Stomach (tissue), 9 donors: Measurements from ENCODE around the gene ASCC3. TPM values are rescaled to one million over a fixed set of nuclear protein-coding genes. Genes with fewer than 3 reads are reported as not detected.
"Not testable (repeated sequence)": the region's sequence is repeated elsewhere in the genome, so short reads cannot be mapped to it uniquely, and the experiment has no call there.

ENCODE experiments used
- DNase-seq, 2 donors: peaks; one replicate each; pipeline versions ENCODE4 v3.0.0 to v3.0.0-alpha.2; 2013 to 2019
- H3K27ac ChIP-seq, 5 donors: fragments of 200-600 bp in 4 of 5; sonication (generic) in 4 of 5; one replicate each; pipeline ENCODE4 v1.5.1; 2013 to 2019; ENCODE audit warnings: mild to moderate bottlenecking in 1 of 5, moderate library complexity in 1 of 5
- H3K27me3 ChIP-seq, 3 donors: fragments of 200-600 bp; sonication (generic); one replicate each; pipeline ENCODE4 v1.5.1; 2017 to 2019; ENCODE audit warnings: mixed run types in 1 of 3
- H3K36me3 ChIP-seq, 4 donors: fragments of 200-600 bp; sonication (generic); 1 replicate in 3 of 4; 2 replicates in 1 of 4; pipeline ENCODE4 v1.5.1; 2016 to 2019
- H3K4me1 ChIP-seq, 4 donors: fragments of 200-600 bp; sonication (generic); one replicate each; pipeline ENCODE4 v1.5.1; 2016 to 2019
- H3K4me3 ChIP-seq, 4 donors: fragments of 200-600 bp; sonication (generic) in 3 of 4; one replicate each; pipeline ENCODE4 v1.5.1; 2016 to 2019; ENCODE audit warnings: mild to moderate bottlenecking in 1 of 4
- H3K9me3 ChIP-seq, 4 donors: fragments of 200-600 bp; sonication (generic); one replicate each; pipeline ENCODE4 v1.5.1; 2016 to 2019
- CTCF ChIP-seq, 7 experiments: fragments of 450-650 bp in 4 of 7; fragments of 200-600 bp in 3 of 7; sonication (generic) in 3 of 7; IDR thresholded peaks; one replicate each; pipeline ENCODE4 v1.5.1; 2016 to 2019; ENCODE audit warnings: antibody characterized with exemption in 7 of 7, control low read depth in 2 of 7, mild to moderate bottlenecking in 1 of 7
- EP300 ChIP-seq: sonication (generic); formaldehyde crosslinking; IDR thresholded peaks from one replicate; pipeline ENCODE4 v1.6.1; 2017; ENCODE audit warnings: antibody characterized with exemption
- POLR2A ChIP-seq, 4 donors: fragments of 450-650 bp; IDR thresholded peaks; one replicate each; pipeline ENCODE4 v1.6.1; 2016; ENCODE audit warnings: antibody characterized with exemption in 4 of 4, control low read depth in 2 of 4, mild to moderate bottlenecking in 1 of 4, moderate library complexity in 1 of 4
- POLR2AphosphoS5 ChIP-seq, 3 donors: sonication (generic); formaldehyde crosslinking; IDR thresholded peaks; one replicate each; pipeline ENCODE4 v1.6.1; 2016; ENCODE audit warnings: antibody characterized with exemption in 3 of 3
- WGBS, 5 donors: extraction: QIAGEN DNeasy Blood & Tissue Kit in 3 of 5; methylation state at CpG; one replicate each; pipeline versions ENCODE4 v1.1.5 to v1.1.7; 2013 to 2018; 5-methylcytosine and 5-hydroxymethylcytosine counted together
- intact Hi-C: fragments of 100-400 bp; cut with DNase I; formaldehyde crosslinking; loops from one replicate; pipeline ENCODE4 v1.15.1; 2023; ENCODE audit warnings: low total_unique reads
- polyA plus RNA-seq, 3 donors: library from polyadenylated mRNA; stranded (reverse); fragments of 200-250 nt; gene quantifications; one replicate each; pipeline ENCODE4 v1.2.3, GENCODE V29; 2013
- total RNA-seq, 5 donors: library from RNA; depleted of rRNA; stranded (reverse); fragments of >200 nt; gene quantifications; one replicate each; pipeline versions ENCODE4 v1.1.0 to v1.2.3, GENCODE V29; 2014 to 2016
- donor health status: healthy with polysubstance abuse.
- donor health status: Bipolar disorder and iron deficiency.
- donor health status: healthy.

Gene ASCC3
- total and polyA plus RNA-seq, 8 donors = 6.3 to 49.2 (median 19.1) TPM

- intact Hi-C loops = no loop called here
- no peaks in the 10 kb centered on the region for H3K27me3 ChIP-seq
- TF ChIP-seq POLR2AphosphoS5 (IDR thresholded peaks at IDR 0.05) (no peak), CTCF (IDR thresholded peaks at IDR 0.05) (no peak), EP300 (no peak), POLR2A (IDR thresholded peaks at IDR 0.05) (no peak)
- no peaks in the 10 kb centered on the region for H3K4me1 ChIP-seq
- DNase-seq = no peak
- H3K27ac ChIP-seq = no peak overlapping the region
- 76 to 88% (median 82%) methylated on average over 3 of the region's 3 CpGs for WGBS, 5 donors
- no peaks in the 10 kb centered on the region for H3K36me3 ChIP-seq
- no peaks in the 10 kb centered on the region for H3K9me3 ChIP-seq
- no peak overlapping the region for H3K4me3 ChIP-seq
Observed at GRCh38 chr6:100892116-100892515, 11.0 kb upstream of the ASCC3 start.

- 44 to 69% (median 59%) methylated on average over 1 of the region's 1 CpG for WGBS, 5 donors
- Histone ChIP-seq H3K9me3 (no peaks in the 10 kb centered on the region), H3K4me1 (no peaks in the 10 kb centered on the region), H3K4me3 (no peak overlapping the region), H3K27ac (no peak overlapping the region), H3K27me3 (no peaks in the 10 kb centered on the region), H3K36me3 (no peaks in the 10 kb centered on the region)
- intact Hi-C loops = no loop called here
- DNase-seq = no peak
- TF ChIP-seq POLR2AphosphoS5 (IDR thresholded peaks at IDR 0.05) = no peak
Observed at GRCh38 chr6:100891079-100891478, 9.9 kb upstream of the ASCC3 start.

GRCh38 chr6:100890646-100891045 is 9.5 kb upstream of the ASCC3 start:
- not testable (repeated sequence) for H3K27me3 ChIP-seq, H3K4me1 ChIP-seq
- 64 to 76% (median 74%) methylated on average over 1 of the region's 1 CpG for WGBS, 5 donors

GRCh38 chr6:100889351-100889750 is 8.2 kb upstream of the ASCC3 start:
- intact Hi-C loops = no loop called here
- H3K9me3 ChIP-seq = no peaks in the 10 kb centered on the region
- no peaks in the 10 kb centered on the region for H3K36me3 ChIP-seq
- TF ChIP-seq CTCF (IDR thresholded peaks at IDR 0.05) (no peak), EP300 (no peak), POLR2AphosphoS5 (IDR thresholded peaks at IDR 0.05) (no peak), POLR2A (IDR thresholded peaks at IDR 0.05) (no peak)
- H3K27ac ChIP-seq = no peak overlapping the region
- 94 to 97% (median 95%) methylated on average over 13 of the region's 13 CpGs for WGBS, 5 donors
- no peaks in the 10 kb centered on the region for H3K4me1 ChIP-seq
- DNase-seq = no peak
- H3K27me3 ChIP-seq = no peaks in the 10 kb centered on the region
- no peak overlapping the region for H3K4me3 ChIP-seq

More at GRCh38 chr6:100890646-100891045, 9.5 kb upstream of the ASCC3 start:
- H3K27ac ChIP-seq, DNase-seq, H3K9me3 ChIP-seq, H3K36me3 ChIP-seq, intact Hi-C loops, H3K4me3 ChIP-seq: not testable (repeated sequence)

- TF ChIP-seq EP300 (no peak), CTCF (IDR thresholded peaks at IDR 0.05) (no peak), POLR2A (IDR thresholded peaks at IDR 0.05) (no peak), POLR2AphosphoS5 (IDR thresholded peaks at IDR 0.05) (no peak)
- no peak for DNase-seq
- H3K4me1 ChIP-seq = peaks cover 0 to 5% (median 2%) of the 10 kb centered on the region in 4 donors
Observed at GRCh38 chr6:100886076-100886475, 4.9 kb upstream of the ASCC3 start.

More at GRCh38 chr6:100886076-100886475, 4.9 kb upstream of the ASCC3 start:
- 54 to 73% (median 64%) methylated on average over 1 of the region's 1 CpG for WGBS, 5 donors
- no peaks in the 10 kb centered on the region for H3K27me3 ChIP-seq
- H3K9me3 ChIP-seq = no peaks in the 10 kb centered on the region
- intact Hi-C loops = no loop called here
- no peaks in the 10 kb centered on the region for H3K36me3 ChIP-seq
- no peak overlapping the region for H3K27ac ChIP-seq
- no peak overlapping the region for H3K4me3 ChIP-seq
